Osteoblast (primary cell): ENCODE results near the gene IL17REL. TPM values are rescaled to one million over a fixed set of nuclear protein-coding genes. Genes with fewer than 3 reads are reported as not detected.

Source experiments
- DNase-seq: peaks from one replicate; pipeline ENCODE4 v3.0.0; 2011; ENCODE audit warnings: low spot score, mixed read lengths; ENCODE audit not compliant: insufficient read length; ENCODE audit errors: missing footprints
- H2AFZ ChIP-seq: 2 replicates; pipeline ENCODE4 v1.6.0; 2011; ENCODE audit warnings: mild to moderate bottlenecking, low read length
- H3K27ac ChIP-seq: 2 replicates; pipeline ENCODE4 v1.5.1; 2011; ENCODE audit warnings: mild to moderate bottlenecking, low read depth, low read length, moderate library complexity
- H3K27me3 ChIP-seq: 2 replicates; pipeline ENCODE4 v1.6.0; 2012; ENCODE audit warnings: mild to moderate bottlenecking, control low read depth, inconsistent platforms, low read length, moderate library complexity; ENCODE audit not compliant: insufficient read depth
- H3K36me3 ChIP-seq: 2 replicates; pipeline ENCODE4 v1.5.1; 2011; ENCODE audit warnings: mild to moderate bottlenecking, low read length, control low read depth, moderate library complexity; ENCODE audit not compliant: insufficient read depth
- H3K4me1 ChIP-seq: 2 replicates; pipeline ENCODE4 v1.5.1; 2011; ENCODE audit warnings: mild to moderate bottlenecking, low read length, control low read depth, moderate library complexity; ENCODE audit not compliant: insufficient read depth
- H3K4me2 ChIP-seq: 2 replicates; pipeline ENCODE4 v1.6.0; 2011; ENCODE audit warnings: mild to moderate bottlenecking, low read length; ENCODE audit not compliant: insufficient read depth
- H3K4me3 ChIP-seq: fragments of 200-600 bp; sonication (generic); 3 replicates; pipeline ENCODE4 v1.5.1; 2012; ENCODE audit warnings: mild to moderate bottlenecking, low read length, inconsistent platforms; ENCODE audit not compliant: insufficient read depth
- H3K79me2 ChIP-seq: 2 replicates; pipeline ENCODE4 v1.6.0; 2012; ENCODE audit warnings: mild to moderate bottlenecking, low read length, control low read depth, inconsistent platforms; ENCODE audit not compliant: insufficient read depth
- H3K9me3 ChIP-seq: 2 replicates; pipeline ENCODE4 v1.5.1; 2011; ENCODE audit warnings: low read depth, low read length, control low read depth
- H4K20me1 ChIP-seq: 2 replicates; pipeline ENCODE4 v1.6.0; 2012; ENCODE audit warnings: mild to moderate bottlenecking, low read length, control low read depth; ENCODE audit not compliant: insufficient read depth
- CTCF ChIP-seq: IDR thresholded peaks from 2 replicates; pipeline ENCODE4 v1.5.1; 2011; ENCODE audit warnings: mild to moderate bottlenecking, low read depth, low read length, moderate library complexity; ENCODE audit errors: extremely low read depth
- total RNA-seq: library from RNA; depleted of rRNA; stranded (reverse); fragments of >200 nt; gene quantifications from 2 replicates; pipeline ENCODE4 v1.2.3, GENCODE V29; 2012

Gene IL17REL
- total RNA-seq, 1 donor = not detected

GRCh38 chr22:49954991-49955580, 57.5 kb downstream of the IL17REL start:
- no peak for TF ChIP-seq CTCF

GRCh38 chr22:49954354-49954753, 58.2 kb downstream of the IL17REL start:
- Histone ChIP-seq H2AFZ (no peak overlapping the region), H3K9me3 (no peaks in the 10 kb centered on the region), H3K27me3 (no peaks in the 10 kb centered on the region), H3K4me1 (peaks cover 15% of the 10 kb centered on the region), H3K4me2 (no peak overlapping the region), H3K79me2 (no peaks in the 10 kb centered on the region), H3K36me3 (no peaks in the 10 kb centered on the region), H3K4me3 (no peak overlapping the region), H3K27ac (no peak overlapping the region), H4K20me1 (no peaks in the 10 kb centered on the region)
- DNase-seq = no peak
- no peak for TF ChIP-seq CTCF

More at GRCh38 chr22:49954991-49955580, 57.5 kb downstream of the IL17REL start:
- peaks cover 20% of the 10 kb centered on the region for H3K4me1 ChIP-seq
- no peaks in the 10 kb centered on the region for H3K79me2 ChIP-seq
- no peak overlapping the region for H3K4me3 ChIP-seq
- no peaks in the 10 kb centered on the region for H3K36me3 ChIP-seq
- H2AFZ ChIP-seq = no peak overlapping the region
- no peaks in the 10 kb centered on the region for H3K27me3 ChIP-seq
- H3K9me3 ChIP-seq = no peaks in the 10 kb centered on the region
- DNase-seq = no peak
- H3K4me2 ChIP-seq = no peak overlapping the region
- no peak overlapping the region for H3K27ac ChIP-seq
- H4K20me1 ChIP-seq = no peaks in the 10 kb centered on the region

GRCh38 chr22:49953680-49954344, 58.8 kb downstream of the IL17REL start:
- Histone ChIP-seq H3K4me1 (peaks cover 15% of the 10 kb centered on the region), H3K4me3 (no peak overlapping the region), H3K27me3 (no peaks in the 10 kb centered on the region), H3K9me3 (no peaks in the 10 kb centered on the region), H2AFZ (no peak overlapping the region), H3K4me2 (no peak overlapping the region), H3K79me2 (no peaks in the 10 kb centered on the region), H3K27ac (no peak overlapping the region), H3K36me3 (no peaks in the 10 kb centered on the region), H4K20me1 (no peaks in the 10 kb centered on the region)
- no peak for TF ChIP-seq CTCF
- DNase-seq = no peak

- Histone ChIP-seq H3K4me1 (peaks cover 15% of the 10 kb centered on the region), H2AFZ (no peak overlapping the region), H3K79me2 (no peaks in the 10 kb centered on the region), H3K27ac (no peak overlapping the region), H3K27me3 (no peaks in the 10 kb centered on the region), H3K9me3 (no peaks in the 10 kb centered on the region), H3K4me3 (no peak overlapping the region), H3K4me2 (no peak overlapping the region), H3K36me3 (no peaks in the 10 kb centered on the region), H4K20me1 (no peaks in the 10 kb centered on the region)
- DNase-seq = no peak
- no peak for TF ChIP-seq CTCF
Measured at GRCh38 chr22:49953027-49953679, 59.4 kb downstream of the IL17REL start.
